Testis (tissue), 2 donors: ENCODE data around the gene USP48.

Source experiments
- POLR2A ChIP-seq: fragments of 450-650 bp; IDR thresholded peaks from one replicate; pipeline ENCODE4 v1.6.1; 2017; ENCODE audit warnings: antibody characterized with exemption, mild to moderate bottlenecking, moderate library complexity
- TF ChIP-seq, protein P1 (sequence below), 3 experiments: fragments of 450-650 bp in 2 of 3; fragments of 200-600 bp in 1 of 3; sonication (generic) in 1 of 3; IDR thresholded peaks; one replicate each; pipeline ENCODE4 v1.5.1; 2016 to 2019; ENCODE audit warnings: antibody characterized with exemption in 3 of 3, mild to moderate bottlenecking in 2 of 3, moderate library complexity in 1 of 3

DNA sequence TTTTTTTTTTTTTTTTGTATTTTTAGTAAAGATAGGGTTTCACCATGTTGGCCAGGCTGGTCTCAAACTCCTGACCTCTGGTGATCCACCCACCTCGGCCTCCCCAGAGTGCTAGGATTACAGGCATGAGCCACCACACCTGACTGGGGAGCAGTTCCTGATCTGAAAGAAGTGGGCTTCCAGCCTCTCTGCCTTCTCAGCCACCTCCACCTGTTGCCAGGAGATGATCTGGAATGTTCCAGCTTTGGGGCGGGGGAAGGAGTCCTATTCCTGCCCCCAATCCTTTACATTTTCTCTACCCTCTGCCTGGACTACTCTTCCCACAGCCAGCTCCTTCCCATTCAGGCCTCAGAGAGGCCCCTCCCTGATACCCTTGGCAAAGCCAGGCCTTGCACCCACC lies 141.9 kb downstream of the USP48 start:
- TF ChIP-seq, protein P1, sequence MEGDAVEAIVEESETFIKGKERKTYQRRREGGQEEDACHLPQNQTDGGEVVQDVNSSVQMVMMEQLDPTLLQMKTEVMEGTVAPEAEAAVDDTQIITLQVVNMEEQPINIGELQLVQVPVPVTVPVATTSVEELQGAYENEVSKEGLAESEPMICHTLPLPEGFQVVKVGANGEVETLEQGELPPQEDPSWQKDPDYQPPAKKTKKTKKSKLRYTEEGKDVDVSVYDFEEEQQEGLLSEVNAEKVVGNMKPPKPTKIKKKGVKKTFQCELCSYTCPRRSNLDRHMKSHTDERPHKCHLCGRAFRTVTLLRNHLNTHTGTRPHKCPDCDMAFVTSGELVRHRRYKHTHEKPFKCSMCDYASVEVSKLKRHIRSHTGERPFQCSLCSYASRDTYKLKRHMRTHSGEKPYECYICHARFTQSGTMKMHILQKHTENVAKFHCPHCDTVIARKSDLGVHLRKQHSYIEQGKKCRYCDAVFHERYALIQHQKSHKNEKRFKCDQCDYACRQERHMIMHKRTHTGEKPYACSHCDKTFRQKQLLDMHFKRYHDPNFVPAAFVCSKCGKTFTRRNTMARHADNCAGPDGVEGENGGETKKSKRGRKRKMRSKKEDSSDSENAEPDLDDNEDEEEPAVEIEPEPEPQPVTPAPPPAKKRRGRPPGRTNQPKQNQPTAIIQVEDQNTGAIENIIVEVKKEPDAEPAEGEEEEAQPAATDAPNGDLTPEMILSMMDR (IDR thresholded peaks at IDR 0.05) = no peak
- TF ChIP-seq POLR2A = no peak
